Uterus (tissue), 2 donors: ENCODE data around the gene TNS4.

Experiments
- CTCF ChIP-seq, 4 experiments: fragments of 200-600 bp in 2 of 4; fragments of 450-650 bp in 2 of 4; sonication (generic) in 2 of 4; IDR thresholded peaks; one replicate each; pipeline ENCODE4 v1.5.1; 2016 to 2019; ENCODE audit warnings: antibody characterized with exemption in 4 of 4, mild to moderate bottlenecking in 2 of 4, moderate library complexity in 1 of 4
- POLR2A ChIP-seq, 2 donors: fragments of 450-650 bp; IDR thresholded peaks; one replicate each; pipeline ENCODE4 v1.6.1; 2016; ENCODE audit warnings: antibody characterized with exemption in 2 of 2, mild to moderate bottlenecking in 1 of 2, moderate library complexity in 1 of 2

DNA sequence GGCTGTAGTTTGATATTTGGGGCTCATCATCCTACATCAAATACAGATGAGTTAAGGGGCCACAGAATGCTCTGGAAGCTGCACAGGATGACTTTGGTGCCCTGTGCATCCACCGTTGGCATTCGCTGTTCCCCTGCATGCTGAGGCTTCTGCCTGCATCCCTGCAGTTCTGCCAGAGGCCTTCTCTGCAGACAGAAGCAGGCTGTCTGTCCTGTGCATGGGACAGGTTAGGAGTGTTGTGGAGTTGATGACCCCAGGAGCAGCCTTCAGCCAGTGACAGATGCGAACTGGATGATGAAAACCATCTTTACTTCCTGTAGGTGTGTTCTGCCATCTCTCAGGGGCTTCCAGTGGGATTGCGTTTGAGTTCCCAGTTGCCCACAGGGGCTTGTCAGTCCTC is 13.6 kb upstream of the TNS4 start:
- TF ChIP-seq POLR2A (IDR thresholded peaks at IDR 0.05) (no peak), CTCF (IDR thresholded peaks at IDR 0.05) (no peak)
